Karpas-422 (cell line): Measurements from ENCODE around the gene SDR42E2. TPM values are rescaled to one million over a fixed set of nuclear protein-coding genes. Genes with fewer than 3 reads are reported as not detected.

Experiments
- DNase-seq: peaks from one replicate; pipeline ENCODE4 v3.0.0-alpha.2; 2015
- H2AFZ ChIP-seq: fragments of 200-600 bp; sonication (generic); 2 replicates; pipeline ENCODE4 v1.6.1; 2014; ENCODE audit warnings: antibody characterized with exemption, low read length, mixed read lengths
- H3K27ac ChIP-seq: fragments of 200-600 bp; sonication (generic); 2 replicates; pipeline ENCODE4 v1.5.1; 2014; ENCODE audit warnings: mild to moderate bottlenecking, low read length, moderate library complexity
- H3K27me3 ChIP-seq: fragments of 200-600 bp; sonication (generic); 2 replicates; pipeline ENCODE4 v1.6.1; 2014; ENCODE audit warnings: low read length, mixed read lengths
- H3K36me3 ChIP-seq: fragments of 200-600 bp; sonication (generic); 2 replicates; pipeline ENCODE4 v1.6.1; 2014; ENCODE audit warnings: low read length, mixed read lengths; ENCODE audit not compliant: insufficient read depth
- H3K4me1 ChIP-seq: fragments of 200-600 bp; sonication (generic); 2 replicates; pipeline ENCODE4 v1.6.1; 2014; ENCODE audit warnings: mild to moderate bottlenecking, low read length, mixed read lengths
- H3K4me2 ChIP-seq: fragments of 200-600 bp; sonication (generic); 2 replicates; pipeline ENCODE4 v1.6.1; 2014; ENCODE audit warnings: low read length, low read depth, mild to moderate bottlenecking; ENCODE audit not compliant: poor library complexity, severe bottlenecking
- H3K4me3 ChIP-seq: fragments of 200-600 bp; sonication (generic); 2 replicates; pipeline ENCODE4 v1.5.1; 2014; ENCODE audit warnings: mild to moderate bottlenecking, antibody characterized with exemption, low read length, mixed read lengths
- H3K79me2 ChIP-seq: fragments of 200-600 bp; sonication (generic); 2 replicates; pipeline ENCODE4 v1.6.1; 2014; ENCODE audit warnings: mild to moderate bottlenecking, low read length, mixed read lengths
- H3K9ac ChIP-seq: fragments of 200-600 bp; sonication (generic); 2 replicates; pipeline ENCODE4 v1.6.0; 2014; ENCODE audit warnings: low read length
- H3K9me2 ChIP-seq: fragments of 200-600 bp; sonication (generic), shearing (Covaris generic); replicated peaks from 2 replicates; pipeline ENCODE4 v1.6.0; 2014; ENCODE audit warnings: mild to moderate bottlenecking, low read length, moderate library complexity; ENCODE audit not compliant: insufficient read depth
- H3K9me3 ChIP-seq: fragments of 300-700, 200-600 bp; sonication (generic); 2 replicates; pipeline ENCODE4 v1.6.1; 2014; ENCODE audit warnings: low read length, mixed read lengths
- H4K20me1 ChIP-seq: fragments of 200-600 bp; sonication (generic); 2 replicates; pipeline ENCODE4 v1.6.1; 2014; ENCODE audit warnings: mild to moderate bottlenecking, antibody characterized with exemption, low read length, low read depth; ENCODE audit not compliant: insufficient read depth
- total RNA-seq: library from RNA; depleted of rRNA; stranded (reverse); fragments of >200 nt; shearing (Covaris generic); gene quantifications from 2 replicates; pipeline ENCODE4 v1.2.3, GENCODE V29; 2014; ENCODE audit warnings: low replicate concordance

Gene SDR42E2
- total RNA-seq, 1 experiment from 2014 or later = not detected

DNA sequence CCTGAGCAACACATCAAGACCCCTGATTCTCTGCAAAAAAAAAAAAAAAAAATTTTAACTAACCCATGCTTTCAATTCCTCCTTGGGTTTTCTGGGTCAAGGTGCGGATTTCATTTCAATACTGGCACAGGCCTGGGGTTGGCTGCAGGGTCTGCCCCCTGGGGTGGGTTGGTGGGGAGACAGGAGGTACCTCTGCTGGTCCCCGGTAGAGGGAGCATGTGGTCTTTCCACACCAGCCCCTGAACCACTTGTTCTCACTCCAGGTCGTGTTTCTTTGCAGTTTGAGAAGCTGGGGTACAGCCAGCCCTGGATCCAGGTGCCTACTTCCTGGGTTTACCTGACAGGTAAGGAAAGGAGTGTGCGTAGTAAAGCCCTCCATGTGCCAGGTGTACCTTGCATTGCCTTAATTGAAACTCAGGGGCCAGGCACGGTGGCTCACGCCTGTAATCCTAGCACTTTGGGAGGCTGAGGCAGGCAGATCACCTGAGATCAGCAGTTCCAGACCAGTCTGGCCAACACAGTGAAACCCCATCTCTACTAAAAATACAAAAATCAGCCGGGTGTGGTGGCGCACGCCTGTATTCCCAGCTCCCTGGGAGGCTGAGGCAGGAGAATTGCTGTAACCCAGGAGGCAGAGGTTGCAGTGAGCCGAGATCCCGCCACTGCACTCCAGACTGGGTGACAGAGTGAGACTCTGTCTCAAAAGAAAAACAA, 21.8 kb downstream of the SDR42E2 start:
- H3K27me3 ChIP-seq = no peaks in the 10 kb centered on the region
- no peak overlapping the region for H3K27ac ChIP-seq
- no peak overlapping the region for H3K9ac ChIP-seq
- H3K79me2 ChIP-seq = no peaks in the 10 kb centered on the region
- no peak overlapping the region for H3K4me2 ChIP-seq
- H3K4me1 ChIP-seq = peaks cover 18% of the 10 kb centered on the region
- H3K9me3 ChIP-seq = no peaks in the 10 kb centered on the region
- H3K36me3 ChIP-seq = no peaks in the 10 kb centered on the region
- H3K9me2 ChIP-seq = no peaks in the 10 kb centered on the region
- no peaks in the 10 kb centered on the region for H4K20me1 ChIP-seq
- H2AFZ ChIP-seq = no peak overlapping the region
- peak; percentile 76 for DNase-seq
- no peak overlapping the region for H3K4me3 ChIP-seq

DNA sequence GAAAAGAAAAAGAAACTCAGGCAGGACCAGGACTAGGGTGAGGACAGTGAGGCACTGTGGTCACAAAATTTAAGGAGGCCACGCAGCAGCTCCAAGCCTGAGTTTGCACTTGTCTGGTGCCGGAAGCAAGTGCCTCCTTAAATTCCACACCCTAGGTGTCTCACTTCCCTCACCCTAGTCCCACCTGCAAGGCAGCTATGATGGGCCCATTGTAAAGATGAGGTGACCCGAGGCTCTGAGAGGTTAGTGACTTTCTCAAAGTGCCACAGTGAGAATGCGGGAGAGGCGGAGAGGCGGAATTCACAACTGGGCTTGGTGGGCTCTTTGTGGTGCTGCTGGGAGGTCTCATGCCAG, 22.3 kb downstream of the SDR42E2 start:
- Histone ChIP-seq H2AFZ (no peak overlapping the region), H3K9me3 (no peaks in the 10 kb centered on the region)

DNA sequence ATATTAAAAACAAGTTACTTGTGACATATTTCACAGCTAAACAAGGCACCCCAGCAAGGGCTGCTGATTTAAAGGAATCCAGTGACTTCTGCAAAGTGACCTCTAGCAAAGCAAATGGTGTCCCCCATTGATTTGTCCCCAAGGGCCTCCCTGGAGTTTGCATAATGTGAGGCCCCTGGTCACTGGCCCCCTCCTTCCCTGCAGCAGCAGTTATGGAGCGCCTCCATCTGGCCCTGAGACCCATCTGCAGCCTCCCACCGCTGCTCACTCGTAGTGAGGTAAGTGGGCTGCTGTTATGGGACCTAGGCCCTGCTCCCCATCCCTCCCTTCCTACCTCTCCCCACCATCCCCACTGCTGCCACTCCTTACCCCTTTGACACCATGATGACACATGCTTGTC, 24.2 kb downstream of the SDR42E2 start:
- DNase-seq = peak; percentile 69
- Histone ChIP-seq H3K4me2 (no peak overlapping the region), H3K9ac (0 out of 2 replicates have a peak overlapping the region, but pooled peaks have one; percentile 4), H3K79me2 (no peaks in the 10 kb centered on the region), H2AFZ (no peak overlapping the region), H4K20me1 (no peaks in the 10 kb centered on the region), H3K4me1 (peaks cover 30% of the 10 kb centered on the region), H3K36me3 (no peaks in the 10 kb centered on the region), H3K27me3 (no peaks in the 10 kb centered on the region), H3K9me2 (no peaks in the 10 kb centered on the region), H3K4me3 (no peak overlapping the region), H3K27ac (no peak overlapping the region), H3K9me3 (no peaks in the 10 kb centered on the region)

More for the DNA sequence above, 22.3 kb downstream of the SDR42E2 start:
- H3K27me3 ChIP-seq = no peaks in the 10 kb centered on the region
- H3K27ac ChIP-seq = no peak overlapping the region
- peaks cover 23% of the 10 kb centered on the region for H3K4me1 ChIP-seq
- no peaks in the 10 kb centered on the region for H3K79me2 ChIP-seq
- no peaks in the 10 kb centered on the region for H3K9me2 ChIP-seq
- no peak overlapping the region for H3K4me2 ChIP-seq
- H4K20me1 ChIP-seq = no peaks in the 10 kb centered on the region
- no peaks in the 10 kb centered on the region for H3K36me3 ChIP-seq
- no peak for DNase-seq
- no peak overlapping the region for H3K4me3 ChIP-seq
- H3K9ac ChIP-seq = no peak overlapping the region

DNA sequence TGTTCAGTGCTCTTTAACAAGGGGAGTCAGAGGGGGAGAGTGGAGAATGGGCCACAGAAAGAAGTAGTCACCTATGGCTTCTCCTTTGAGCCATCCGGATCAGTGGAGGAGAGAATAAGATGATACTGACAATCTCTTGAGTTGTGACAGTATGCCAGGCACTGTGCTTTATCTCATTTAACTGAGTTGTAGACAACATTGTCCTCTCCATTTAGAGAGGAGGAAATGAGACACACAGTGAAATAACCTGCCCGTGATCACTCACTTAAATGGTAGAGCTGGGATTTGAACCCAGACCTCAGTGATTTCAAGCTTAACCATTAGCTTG, 25.9 kb downstream of the SDR42E2 start:
- H3K9me3 ChIP-seq = no peaks in the 10 kb centered on the region
- H3K9ac ChIP-seq = no peak overlapping the region
- H3K36me3 ChIP-seq = no peaks in the 10 kb centered on the region
- H3K27me3 ChIP-seq = no peaks in the 10 kb centered on the region
- DNase-seq = no peak
- peaks cover 42% of the 10 kb centered on the region for H3K4me1 ChIP-seq
- no peak overlapping the region for H2AFZ ChIP-seq
- no peak overlapping the region for H3K27ac ChIP-seq
- H3K9me2 ChIP-seq = no peaks in the 10 kb centered on the region
- no peak overlapping the region for H3K4me3 ChIP-seq
- no peaks in the 10 kb centered on the region for H4K20me1 ChIP-seq
- H3K79me2 ChIP-seq = no peaks in the 10 kb centered on the region
- H3K4me2 ChIP-seq = no peak overlapping the region

DNA sequence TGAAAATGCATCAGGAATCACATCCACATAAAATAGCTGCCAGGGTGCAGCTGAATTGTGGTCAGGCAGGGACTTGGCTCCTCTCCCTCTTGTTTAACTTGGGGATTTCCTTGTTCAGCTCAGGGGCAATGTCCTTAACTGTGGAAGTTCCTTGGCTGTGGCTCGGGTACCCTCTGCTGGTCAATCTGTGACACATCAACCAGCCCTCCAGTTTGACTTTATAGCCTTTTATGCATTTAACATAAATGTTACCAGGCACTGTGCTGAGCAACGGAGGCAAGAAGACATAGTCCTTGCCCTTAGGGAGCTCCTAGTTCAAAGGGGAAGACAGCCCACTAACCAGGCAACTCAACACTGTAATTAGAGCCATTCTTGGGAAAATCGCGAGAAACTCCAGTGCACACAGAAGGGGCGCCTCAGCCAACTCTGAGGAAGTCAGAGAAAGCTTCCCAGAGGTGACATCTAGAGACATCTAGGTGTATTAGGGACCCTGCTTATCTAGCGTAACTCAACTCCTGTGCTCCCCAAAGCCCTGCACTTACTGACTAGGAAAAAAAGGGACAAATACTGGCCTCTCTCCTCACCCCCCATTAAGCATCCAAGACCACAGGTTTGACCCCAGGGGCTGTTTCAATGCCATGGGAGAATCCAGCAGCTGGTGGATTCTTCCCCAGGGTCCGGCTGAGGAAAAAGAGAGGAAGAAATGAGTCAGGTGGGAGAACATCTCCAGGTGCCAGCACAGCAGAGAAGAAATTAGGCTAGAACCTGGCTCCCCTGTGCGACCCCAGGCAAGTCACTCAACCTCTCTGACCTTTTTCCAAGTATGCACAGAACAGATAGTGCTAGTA, 26.5 kb downstream of the SDR42E2 start:
- Histone ChIP-seq H3K27ac (no peak overlapping the region), H3K9me3 (no peaks in the 10 kb centered on the region), H3K9ac (peak overlapping the region; percentile 65), H3K9me2 (no peaks in the 10 kb centered on the region), H3K27me3 (no peaks in the 10 kb centered on the region), H3K79me2 (no peaks in the 10 kb centered on the region), H3K4me1 (peaks cover 42% of the 10 kb centered on the region), H3K4me2 (peak overlapping the region; percentile 88), H4K20me1 (no peaks in the 10 kb centered on the region), H2AFZ (no peak overlapping the region), H3K4me3 (no peak overlapping the region), H3K36me3 (no peaks in the 10 kb centered on the region)
- peak; percentile 88 for DNase-seq

DNA sequence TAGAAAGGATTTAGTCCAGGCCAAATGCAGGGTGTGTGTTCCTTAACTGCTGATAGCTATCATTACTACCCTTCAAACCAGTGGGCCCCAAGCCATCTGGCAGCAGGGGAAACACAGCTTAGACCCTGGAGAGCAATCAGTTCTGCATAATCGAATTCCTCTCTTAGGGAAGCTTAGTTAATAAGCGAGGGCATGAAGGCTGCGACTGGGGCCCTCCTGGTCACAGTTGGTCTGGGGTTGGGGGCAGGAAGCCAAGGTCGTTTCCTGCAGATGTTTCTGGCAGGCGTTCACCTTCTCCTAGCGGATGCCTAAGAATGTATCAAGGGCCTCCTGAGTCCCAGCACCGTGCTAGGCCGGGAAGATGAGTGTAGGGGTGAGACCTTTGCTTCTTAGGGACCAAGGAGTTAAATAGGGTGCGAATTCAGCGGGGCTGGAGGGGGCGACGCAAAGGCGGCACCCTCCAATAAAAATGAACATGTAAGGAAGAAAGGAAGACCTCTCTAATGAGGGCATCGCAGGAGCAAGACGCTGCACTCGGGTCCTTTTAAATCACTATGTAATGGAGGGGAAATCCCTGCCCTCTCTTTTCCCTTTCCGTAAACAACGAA, 27.3 kb downstream of the SDR42E2 start:
- Histone ChIP-seq H3K27ac (no peak overlapping the region), H3K4me3 (peak overlapping the region; percentile 75), H3K4me1 (peaks cover 42% of the 10 kb centered on the region), H4K20me1 (no peaks in the 10 kb centered on the region), H3K79me2 (no peaks in the 10 kb centered on the region), H3K36me3 (no peaks in the 10 kb centered on the region), H3K9ac (peak overlapping the region; percentile 65), H2AFZ (peak overlapping the region; percentile 91), H3K27me3 (no peaks in the 10 kb centered on the region), H3K9me3 (no peaks in the 10 kb centered on the region), H3K9me2 (no peaks in the 10 kb centered on the region), H3K4me2 (peak overlapping the region; percentile 88)
- DNase-seq = no peak

DNA sequence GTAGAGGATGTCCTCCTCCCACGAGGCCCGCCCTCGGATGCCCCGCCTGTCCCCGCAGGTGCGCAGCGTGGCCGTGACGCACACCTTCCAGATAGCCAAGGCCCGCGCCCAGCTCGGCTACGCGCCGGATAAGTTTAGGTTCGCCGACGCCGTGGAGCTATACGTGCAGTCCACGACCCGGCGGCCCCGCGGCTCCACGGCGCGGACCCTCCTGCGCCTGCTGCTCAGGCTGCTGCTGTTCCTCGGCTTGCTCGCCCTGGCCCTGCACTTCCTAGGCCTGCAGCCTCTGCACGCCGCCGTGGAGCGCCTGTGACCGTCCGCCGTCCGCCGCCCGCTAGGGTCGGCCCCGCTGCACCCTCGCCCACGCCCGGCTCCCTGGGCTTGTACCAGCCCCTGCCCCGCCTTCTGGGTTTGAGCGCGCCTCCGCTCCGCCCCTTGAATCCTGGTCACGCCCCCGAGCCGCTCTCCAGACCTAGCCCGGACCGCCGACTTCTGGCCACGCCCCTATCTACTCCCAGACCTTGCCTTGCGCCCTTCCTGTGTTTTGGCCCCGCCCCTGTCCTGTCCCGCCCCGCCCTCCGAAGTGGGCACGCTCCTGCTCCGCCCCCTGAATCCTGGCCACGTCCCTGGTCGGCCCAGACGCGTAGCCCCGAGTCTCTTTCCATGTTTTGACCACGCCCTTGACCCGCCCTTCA, 27.9 kb downstream of the SDR42E2 start:
- Histone ChIP-seq H4K20me1 (no peaks in the 10 kb centered on the region), H3K4me1 (peaks cover 41% of the 10 kb centered on the region), H2AFZ (peak overlapping the region; percentile 91), H3K9ac (peak overlapping the region; percentile 65), H3K4me3 (peak overlapping the region; percentile 75), H3K4me2 (peak overlapping the region; percentile 88), H3K36me3 (no peaks in the 10 kb centered on the region), H3K27me3 (no peaks in the 10 kb centered on the region), H3K9me3 (no peaks in the 10 kb centered on the region), H3K79me2 (no peaks in the 10 kb centered on the region), H3K9me2 (no peaks in the 10 kb centered on the region), H3K27ac (no peak overlapping the region)
- DNase-seq = peak; percentile 99
